GM12878 (cell line): ENCODE measurements around the gene GAL3ST2. TPM values are rescaled to one million over a fixed set of nuclear protein-coding genes. Genes with fewer than 3 reads are reported as not detected.

ENCODE experiments used
- ATAC-seq: fragments of 200-7000 bp; cut with Tn5 transposase; 3 replicates; pipeline ENCODE4 v1.9.1; 2020; ENCODE audit warnings: mild to moderate bottlenecking, moderate library complexity
- BruUV-seq: library from RNA; stranded (reverse); fragments of 400-500 nt; replicated peaks from 2 replicates; lab custom pipeline; 2021; lab: Mats Ljungman, UMichigan
- CTCF ChIA-PET: fragments of 300-600 bp; sonication (Branson Sonifier 250); formaldehyde crosslinking; extraction: SDS; loops from one replicate; lab custom pipeline; 2021; ENCODE audit warnings: inconsistent platforms; lab: Yijun Ruan, JAX
- POLR2A ChIA-PET: fragments of 350-600 bp; formaldehyde crosslinking; extraction: SDS; loops from one replicate; lab custom pipeline; 2021; ENCODE audit warnings: inconsistent platforms; lab: Charles Lee
- RAD21 ChIA-PET: fragments of 300-600 bp; sonication (Branson Sonifier 250); formaldehyde crosslinking; loops from one replicate; lab custom pipeline; 2023; ENCODE audit warnings: antibody characterized with exemption; ENCODE audit not compliant: unreplicated experiment; lab: Charles Lee
- SMC1A ChIA-PET: fragments of 300-600 bp; sonication (Branson Sonifier 250); formaldehyde crosslinking; loops from one replicate; lab custom pipeline; 2023; ENCODE audit not compliant: unreplicated experiment, uncharacterized antibody; lab: Charles Lee
- DNase-seq: peaks from one replicate; pipeline ENCODE4 v3.0.0-alpha.2; 2011; ENCODE audit warnings: low read depth, low spot score
- FAIRE-seq: peaks from 3 replicates; lab custom pipeline; 2011; peaks lifted over from hg19 to GRCh38; lab: Jason Lieb, UNC
- H2AFZ ChIP-seq: 2 replicates; pipeline ENCODE4 v1.6.0; 2011; ENCODE audit warnings: low read depth, low read length, control low read depth; ENCODE audit not compliant: control insufficient read depth
- H3K27ac ChIP-seq: 2 replicates; pipeline ENCODE4 v1.5.1; 2011; ENCODE audit warnings: control low read depth; ENCODE audit not compliant: control insufficient read depth, insufficient read depth
- H3K27me3 ChIP-seq, 2 experiments: replicated peaks in 1 of 2; 2 replicates each; pipeline versions ENCODE4 v1.6.0 to v1.6.1; 2011; ENCODE audit warnings: low read length in 1 of 2; ENCODE audit not compliant: control insufficient read depth in 2 of 2, insufficient read depth in 2 of 2
- H3K36me3 ChIP-seq, 2 experiments: 2 replicates each; pipeline ENCODE4 v1.5.1; 2011; ENCODE audit warnings: low read length in 1 of 2; ENCODE audit not compliant: control insufficient read depth in 2 of 2, insufficient read depth in 2 of 2
- H3K4me1 ChIP-seq: 2 replicates; pipeline ENCODE4 v1.6.1; 2011; ENCODE audit warnings: mild to moderate bottlenecking, low read length, moderate library complexity, mixed read lengths; ENCODE audit not compliant: control insufficient read depth, insufficient read depth
- H3K4me2 ChIP-seq: 2 replicates; pipeline ENCODE4 v1.6.0; 2011; ENCODE audit warnings: control low read depth; ENCODE audit not compliant: control insufficient read depth, insufficient read depth
- H3K4me3 ChIP-seq: fragments of 200-600 bp; sonication (generic); 2 replicates; pipeline ENCODE4 v1.5.1; 2016
- H3K79me2 ChIP-seq: 2 replicates; pipeline ENCODE4 v1.6.0; 2011; ENCODE audit warnings: low read length; ENCODE audit not compliant: control insufficient read depth, insufficient read depth
- H3K9ac ChIP-seq: 2 replicates; pipeline ENCODE4 v1.8.0; 2011; ENCODE audit warnings: low read length, control low read depth, mixed read lengths; ENCODE audit not compliant: control insufficient read depth, insufficient read depth
- H3K9me3 ChIP-seq: replicated peaks from 3 replicates; pipeline ENCODE4 v1.5.1; 2011; ENCODE audit warnings: mild to moderate bottlenecking, low read length; ENCODE audit not compliant: control insufficient read depth, insufficient read depth
- H4K20me1 ChIP-seq: 2 replicates; pipeline ENCODE4 v1.6.0; 2011; ENCODE audit not compliant: control insufficient read depth, insufficient read depth
- ASH2L ChIP-seq: fragments of 300-600, 200-600 bp; sonication (generic); IDR thresholded peaks from 2 replicates; pipeline ENCODE4 v1.6.1; 2017; ENCODE audit warnings: low read depth, mild to moderate bottlenecking, borderline replicate concordance
- CBX5 ChIP-seq: sonication (generic); IDR thresholded peaks from 2 replicates; pipeline ENCODE4 v1.6.1; 2016; ENCODE audit warnings: low read depth, moderate library complexity, mild to moderate bottlenecking, inconsistent platforms
- GABPA ChIP-seq: IDR thresholded peaks from 2 replicates; pipeline ENCODE4 v1.6.1; 2014; ENCODE audit warnings: antibody characterized with exemption, low read depth, mild to moderate bottlenecking, inconsistent platforms
- HDGF ChIP-seq: fragments of 450-650 bp; IDR thresholded peaks from 2 replicates; pipeline ENCODE4 v1.6.1; 2016; ENCODE audit warnings: antibody characterized with exemption
- MYC ChIP-seq: IDR thresholded peaks from 2 replicates; pipeline ENCODE4 v1.6.1; 2011; ENCODE audit warnings: mild to moderate bottlenecking, low read length, moderate library complexity, inconsistent platforms; ENCODE audit not compliant: insufficient read depth, insufficient replicate concordance, insufficient read length, severe bottlenecking
- NFIC ChIP-seq: IDR thresholded peaks from 2 replicates; pipeline ENCODE4 v1.6.1; 2012; ENCODE audit warnings: low read depth, mild to moderate bottlenecking, inconsistent platforms, low read length, moderate library complexity
- NFYA ChIP-seq: IDR thresholded peaks from 2 replicates; pipeline ENCODE4 v1.6.1; 2011; ENCODE audit warnings: low read depth, mild to moderate bottlenecking, low read length, improper control_type of control experiment, borderline replicate concordance
- POLR2AphosphoS5 ChIP-seq: IDR thresholded peaks from 2 replicates; pipeline ENCODE4 v1.6.1; 2011; ENCODE audit warnings: mild to moderate bottlenecking, low read length, inconsistent platforms
- SMAD1 ChIP-seq: fragments of 450-650 bp; IDR thresholded peaks from 2 replicates; pipeline ENCODE4 v1.6.1; 2018; ENCODE audit warnings: mild to moderate bottlenecking, low read depth; ENCODE audit not compliant: partially characterized antibody
- TCF12 ChIP-seq: IDR thresholded peaks from 2 replicates; pipeline ENCODE4 v1.6.1; 2011; ENCODE audit warnings: low read depth, mild to moderate bottlenecking, low read length
- ZNF207 ChIP-seq: fragments of 450-650 bp; IDR thresholded peaks from 2 replicates; pipeline ENCODE4 v1.6.1; 2014; ENCODE audit warnings: antibody characterized with exemption, mild to moderate bottlenecking, borderline replicate concordance
- WGBS: methylation state at CpG from one replicate; pipeline ENCODE4 v1.1.6; 2016; ENCODE audit warnings: low lambda C conversion rate; ENCODE audit not compliant: insufficient replicate concordance, insufficient coverage; ENCODE audit errors: missing lambda C conversion rate; 5-methylcytosine and 5-hydroxymethylcytosine counted together
- in situ Hi-C: fragments of 300-500 bp; cut with MboI; formaldehyde crosslinking; loops from 9 replicates; pipeline ENCODE4 v1.14.3; 2018; ENCODE audit warnings: mixed read lengths
- intact Hi-C: fragments of 100-400 bp; cut with micrococcal nuclease; formaldehyde crosslinking; loops from one replicate; pipeline ENCODE4 v1.14.2; 2022; ENCODE audit not compliant: unreplicated experiment
- polyA plus RNA-seq, 11 experiments: library from polyadenylated mRNA; depleted of rRNA in 4 of 11; unstranded in 6 of 11; stranded (reverse) in 5 of 11; fragments of >200 nt; fragmentation: Nextera tagmentation in 4 of 11; fragmentation: Illumina TruSeq in 1 of 11; extraction: Ambion mirVana in 4 of 11; extraction: Trizol in 1 of 11; gene quantifications; 1 replicate in 1 of 11; 2 replicates in 10 of 11; pipeline versions ENCODE4 v1.2.1 to v1.2.3, GENCODE V29; 2011 to 2016; ENCODE audit warnings: inconsistent platforms in 2 of 11, missing spikeins in 2 of 11, low read depth in 1 of 11
- total RNA-seq, 4 experiments: library from RNA; depleted of rRNA in 3 of 4; stranded (reverse); fragments of >200 nt in 3 of 4; fragmentation: Illumina TruSeq in 1 of 4; extraction: Trizol in 1 of 4; gene quantifications; 2 replicates each; pipeline versions ENCODE4 v1.2.1 to v1.2.3, GENCODE V29; 2013 to 2021
- TF ChIP-seq, protein P1 (sequence below): fragments of 450-650 bp; formaldehyde crosslinking; IDR thresholded peaks from 2 replicates; pipeline ENCODE4 v1.5.0; 2022; ENCODE audit warnings: mild to moderate bottlenecking, missing genetic modification characterization
- TF ChIP-seq, protein P2 (sequence below): fragments of 450-650 bp; IDR thresholded peaks from 2 replicates; pipeline ENCODE4 v1.6.1; 2017; ENCODE audit warnings: mild to moderate bottlenecking, moderate library complexity

The GAL3ST2 gene
- total and polyA plus RNA-seq, 10 of the 15 experiments (the other 5 are each of a cell fraction or from before 2014, with no cell fraction given) = 0.09 to 0.36 (median 0.11) TPM; not detected in 7

DNA sequence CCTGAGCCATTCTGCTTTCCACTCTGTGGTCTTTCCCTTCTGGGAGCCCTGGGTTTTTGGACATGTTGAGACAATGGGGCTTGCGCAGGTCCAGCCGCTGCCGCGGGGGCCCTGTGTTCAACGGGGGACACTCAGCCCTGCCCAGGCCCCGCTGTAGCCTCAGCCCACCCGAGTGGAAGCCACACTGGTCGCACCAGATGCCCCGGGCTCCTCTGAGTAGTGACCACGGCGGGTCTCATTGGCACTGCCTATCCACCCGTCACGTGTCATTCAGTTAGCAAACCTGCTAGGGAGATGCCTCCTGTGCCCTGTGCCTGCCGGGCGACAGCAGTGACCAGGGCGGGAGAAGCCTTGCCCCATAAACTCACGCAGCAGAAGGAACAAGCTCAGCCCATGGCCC, 23.1 kb upstream of the GAL3ST2 start (continued):
- TF ChIP-seq, protein P1, sequence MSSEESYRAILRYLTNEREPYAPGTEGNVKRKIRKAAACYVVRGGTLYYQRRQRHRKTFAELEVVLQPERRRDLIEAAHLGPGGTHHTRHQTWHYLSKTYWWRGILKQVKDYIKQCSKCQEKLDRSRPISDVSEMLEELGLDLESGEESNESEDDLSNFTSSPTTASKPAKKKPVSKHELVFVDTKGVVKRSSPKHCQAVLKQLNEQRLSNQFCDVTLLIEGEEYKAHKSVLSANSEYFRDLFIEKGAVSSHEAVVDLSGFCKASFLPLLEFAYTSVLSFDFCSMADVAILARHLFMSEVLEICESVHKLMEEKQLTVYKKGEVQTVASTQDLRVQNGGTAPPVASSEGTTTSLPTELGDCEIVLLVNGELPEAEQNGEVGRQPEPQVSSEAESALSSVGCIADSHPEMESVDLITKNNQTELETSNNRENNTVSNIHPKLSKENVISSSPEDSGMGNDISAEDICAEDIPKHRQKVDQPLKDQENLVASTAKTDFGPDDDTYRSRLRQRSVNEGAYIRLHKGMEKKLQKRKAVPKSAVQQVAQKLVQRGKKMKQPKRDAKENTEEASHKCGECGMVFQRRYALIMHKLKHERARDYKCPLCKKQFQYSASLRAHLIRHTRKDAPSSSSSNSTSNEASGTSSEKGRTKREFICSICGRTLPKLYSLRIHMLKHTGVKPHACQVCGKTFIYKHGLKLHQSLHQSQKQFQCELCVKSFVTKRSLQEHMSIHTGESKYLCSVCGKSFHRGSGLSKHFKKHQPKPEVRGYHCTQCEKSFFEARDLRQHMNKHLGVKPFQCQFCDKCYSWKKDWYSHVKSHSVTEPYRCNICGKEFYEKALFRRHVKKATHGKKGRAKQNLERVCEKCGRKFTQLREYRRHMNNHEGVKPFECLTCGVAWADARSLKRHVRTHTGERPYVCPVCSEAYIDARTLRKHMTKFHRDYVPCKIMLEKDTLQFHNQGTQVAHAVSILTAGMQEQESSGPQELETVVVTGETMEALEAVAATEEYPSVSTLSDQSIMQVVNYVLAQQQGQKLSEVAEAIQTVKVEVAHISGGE = no peak
- no peak for TF ChIP-seq ASH2L
- TF ChIP-seq HDGF = no peak
- TF ChIP-seq NFIC = no peak
- TF ChIP-seq CBX5 = no peak
- TF ChIP-seq, all 136 proteins: peak for 0

DNA sequence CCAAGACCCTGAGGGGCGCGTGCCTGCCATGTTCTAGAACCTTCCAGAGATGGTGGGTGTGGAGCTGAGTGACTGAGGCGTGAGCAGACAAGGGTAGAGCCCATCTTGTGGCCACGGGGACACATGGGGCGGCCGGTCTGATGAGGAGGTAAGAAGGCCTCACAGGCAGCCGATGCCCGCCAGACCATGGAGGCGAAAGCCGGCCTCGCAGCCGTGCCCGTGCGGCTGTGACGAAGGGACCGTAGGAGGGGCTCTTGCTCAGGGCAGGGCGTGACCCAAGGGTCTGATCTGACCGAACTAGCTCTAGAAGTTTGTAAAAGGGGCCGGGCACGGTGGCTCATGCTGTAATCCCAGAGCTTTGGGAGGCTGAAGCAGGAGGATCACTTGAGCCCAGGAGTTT, 22.6 kb upstream of the GAL3ST2 start:
- no peaks in the 10 kb centered on the region for H3K79me2 ChIP-seq
- ChIA-PET RAD21 (no interaction called here), POLR2A (interaction anchor here (0.6 kb wide), 1 partner anchor 155 kb away, joined by 3 read pairs; no protein-coding TSS in a partner anchor), CTCF (no interaction called here), SMC1A (no interaction called here)
- no peaks in the 10 kb centered on the region for H3K9me3 ChIP-seq
- FAIRE-seq (no peak), DNase-seq (no peak), ATAC-seq (no peak)
- 99% methylated on average over 20 of the region's 20 CpGs for WGBS
- BruUV-seq = no TSS peak
- no peaks in the 10 kb centered on the region for H3K27me3 ChIP-seq
- TF ChIP-seq ZNF207 (no peak), GABPA (no peak), SMAD1 (no peak), MYC (no peak), POLR2AphosphoS5 (no peak), NFYA (no peak), TCF12 (no peak)
- TF ChIP-seq, protein P2, sequence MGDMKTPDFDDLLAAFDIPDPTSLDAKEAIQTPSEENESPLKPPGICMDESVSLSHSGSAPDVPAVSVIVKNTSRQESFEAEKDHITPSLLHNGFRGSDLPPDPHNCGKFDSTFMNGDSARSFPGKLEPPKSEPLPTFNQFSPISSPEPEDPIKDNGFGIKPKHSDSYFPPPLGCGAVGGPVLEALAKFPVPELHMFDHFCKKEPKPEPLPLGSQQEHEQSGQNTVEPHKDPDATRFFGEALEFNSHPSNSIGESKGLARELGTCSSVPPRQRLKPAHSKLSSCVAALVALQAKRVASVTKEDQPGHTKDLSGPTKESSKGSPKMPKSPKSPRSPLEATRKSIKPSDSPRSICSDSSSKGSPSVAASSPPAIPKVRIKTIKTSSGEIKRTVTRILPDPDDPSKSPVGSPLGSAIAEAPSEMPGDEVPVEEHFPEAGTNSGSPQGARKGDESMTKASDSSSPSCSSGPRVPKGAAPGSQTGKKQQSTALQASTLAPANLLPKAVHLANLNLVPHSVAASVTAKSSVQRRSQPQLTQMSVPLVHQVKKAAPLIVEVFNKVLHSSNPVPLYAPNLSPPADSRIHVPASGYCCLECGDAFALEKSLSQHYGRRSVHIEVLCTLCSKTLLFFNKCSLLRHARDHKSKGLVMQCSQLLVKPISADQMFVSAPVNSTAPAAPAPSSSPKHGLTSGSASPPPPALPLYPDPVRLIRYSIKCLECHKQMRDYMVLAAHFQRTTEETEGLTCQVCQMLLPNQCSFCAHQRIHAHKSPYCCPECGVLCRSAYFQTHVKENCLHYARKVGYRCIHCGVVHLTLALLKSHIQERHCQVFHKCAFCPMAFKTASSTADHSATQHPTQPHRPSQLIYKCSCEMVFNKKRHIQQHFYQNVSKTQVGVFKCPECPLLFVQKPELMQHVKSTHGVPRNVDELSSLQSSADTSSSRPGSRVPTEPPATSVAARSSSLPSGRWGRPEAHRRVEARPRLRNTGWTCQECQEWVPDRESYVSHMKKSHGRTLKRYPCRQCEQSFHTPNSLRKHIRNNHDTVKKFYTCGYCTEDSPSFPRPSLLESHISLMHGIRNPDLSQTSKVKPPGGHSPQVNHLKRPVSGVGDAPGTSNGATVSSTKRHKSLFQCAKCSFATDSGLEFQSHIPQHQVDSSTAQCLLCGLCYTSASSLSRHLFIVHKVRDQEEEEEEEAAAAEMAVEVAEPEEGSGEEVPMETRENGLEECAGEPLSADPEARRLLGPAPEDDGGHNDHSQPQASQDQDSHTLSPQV = no peak
- H3K4me2 ChIP-seq = no peak overlapping the region
- in situ Hi-C loops (no loop called here), intact Hi-C loops (no loop called here)
- H3K27ac ChIP-seq = no peak overlapping the region
- no peak overlapping the region for H3K4me3 ChIP-seq
- peaks cover 1 to 8% of the 10 kb centered on the region in 2 experiments for H3K36me3 ChIP-seq
- no peak overlapping the region for H2AFZ ChIP-seq
- H4K20me1 ChIP-seq = no peaks in the 10 kb centered on the region
- no peaks in the 10 kb centered on the region for H3K4me1 ChIP-seq
- H3K9ac ChIP-seq = no peak overlapping the region
